GM12878 (cell line): ENCODE measurements around the gene HEBP1. TPM values are rescaled to one million over a fixed set of nuclear protein-coding genes. Genes with fewer than 3 reads are reported as not detected.

Experiments used
- ATAC-seq: fragments of 200-7000 bp; cut with Tn5 transposase; 3 replicates; pipeline ENCODE4 v1.9.1; 2020; ENCODE audit warnings: mild to moderate bottlenecking, moderate library complexity
- BruUV-seq: library from RNA; stranded (reverse); fragments of 400-500 nt; replicated peaks from 2 replicates; lab custom pipeline; 2021; lab: Mats Ljungman, UMichigan
- CTCF ChIA-PET: fragments of 300-600 bp; sonication (Branson Sonifier 250); formaldehyde crosslinking; extraction: SDS; loops from one replicate; lab custom pipeline; 2021; ENCODE audit warnings: inconsistent platforms; lab: Yijun Ruan, JAX
- POLR2A ChIA-PET: fragments of 350-600 bp; formaldehyde crosslinking; extraction: SDS; loops from one replicate; lab custom pipeline; 2021; ENCODE audit warnings: inconsistent platforms; lab: Charles Lee
- RAD21 ChIA-PET: fragments of 300-600 bp; sonication (Branson Sonifier 250); formaldehyde crosslinking; loops from one replicate; lab custom pipeline; 2023; ENCODE audit warnings: antibody characterized with exemption; ENCODE audit not compliant: unreplicated experiment; lab: Charles Lee
- SMC1A ChIA-PET: fragments of 300-600 bp; sonication (Branson Sonifier 250); formaldehyde crosslinking; loops from one replicate; lab custom pipeline; 2023; ENCODE audit not compliant: unreplicated experiment, uncharacterized antibody; lab: Charles Lee
- DNase-seq: peaks from one replicate; pipeline ENCODE4 v3.0.0-alpha.2; 2011; ENCODE audit warnings: low read depth, low spot score
- FAIRE-seq: peaks from 3 replicates; lab custom pipeline; 2011; peaks lifted over from hg19 to GRCh38; lab: Jason Lieb, UNC
- H2AFZ ChIP-seq: 2 replicates; pipeline ENCODE4 v1.6.0; 2011; ENCODE audit warnings: low read depth, low read length, control low read depth; ENCODE audit not compliant: control insufficient read depth
- H3K27ac ChIP-seq: 2 replicates; pipeline ENCODE4 v1.5.1; 2011; ENCODE audit warnings: control low read depth; ENCODE audit not compliant: control insufficient read depth, insufficient read depth
- H3K27me3 ChIP-seq, 2 experiments: replicated peaks in 1 of 2; 2 replicates each; pipeline versions ENCODE4 v1.6.0 to v1.6.1; 2011; ENCODE audit warnings: low read length in 1 of 2; ENCODE audit not compliant: control insufficient read depth in 2 of 2, insufficient read depth in 2 of 2
- H3K36me3 ChIP-seq, 2 experiments: 2 replicates each; pipeline ENCODE4 v1.5.1; 2011; ENCODE audit warnings: low read length in 1 of 2; ENCODE audit not compliant: control insufficient read depth in 2 of 2, insufficient read depth in 2 of 2
- H3K4me1 ChIP-seq: 2 replicates; pipeline ENCODE4 v1.6.1; 2011; ENCODE audit warnings: mild to moderate bottlenecking, low read length, moderate library complexity, mixed read lengths; ENCODE audit not compliant: control insufficient read depth, insufficient read depth
- H3K4me2 ChIP-seq: 2 replicates; pipeline ENCODE4 v1.6.0; 2011; ENCODE audit warnings: control low read depth; ENCODE audit not compliant: control insufficient read depth, insufficient read depth
- H3K4me3 ChIP-seq: fragments of 200-600 bp; sonication (generic); 2 replicates; pipeline ENCODE4 v1.5.1; 2016
- H3K79me2 ChIP-seq: 2 replicates; pipeline ENCODE4 v1.6.0; 2011; ENCODE audit warnings: low read length; ENCODE audit not compliant: control insufficient read depth, insufficient read depth
- H3K9ac ChIP-seq: 2 replicates; pipeline ENCODE4 v1.8.0; 2011; ENCODE audit warnings: low read length, control low read depth, mixed read lengths; ENCODE audit not compliant: control insufficient read depth, insufficient read depth
- H3K9me3 ChIP-seq: replicated peaks from 3 replicates; pipeline ENCODE4 v1.5.1; 2011; ENCODE audit warnings: mild to moderate bottlenecking, low read length; ENCODE audit not compliant: control insufficient read depth, insufficient read depth
- H4K20me1 ChIP-seq: 2 replicates; pipeline ENCODE4 v1.6.0; 2011; ENCODE audit not compliant: control insufficient read depth, insufficient read depth
- BHLHE40 ChIP-seq, 2 experiments: fragments of 450-650 bp in 1 of 2; IDR thresholded peaks; 2 replicates each; pipeline ENCODE4 v1.6.1; 2011 to 2017; ENCODE audit warnings: low read depth in 2 of 2, borderline replicate concordance in 1 of 2, improper control_type of control experiment in 1 of 2, low read length in 1 of 2, mild to moderate bottlenecking in 1 of 2
- BRCA1 ChIP-seq: IDR thresholded peaks from 2 replicates; pipeline ENCODE4 v1.6.1; 2011; ENCODE audit warnings: low read depth, low read length, improper control_type of control experiment
- CEBPZ ChIP-seq: fragments of 150-350 bp; IDR thresholded peaks from 2 replicates; pipeline ENCODE4 v1.6.1; 2016; ENCODE audit warnings: low read depth, low read length
- EP300 ChIP-seq, 2 experiments: fragments of 150-350 bp in 1 of 2; IDR thresholded peaks; 2 replicates each; pipeline ENCODE4 v1.6.1; 2011 to 2012; ENCODE audit warnings: low read depth in 2 of 2, low read length in 2 of 2, borderline replicate concordance in 1 of 2, improper control_type of control experiment in 1 of 2, inconsistent platforms in 1 of 2; ENCODE audit not compliant: control insufficient read depth in 1 of 2
- HDGF ChIP-seq: fragments of 450-650 bp; IDR thresholded peaks from 2 replicates; pipeline ENCODE4 v1.6.1; 2016; ENCODE audit warnings: antibody characterized with exemption
- IRF3 ChIP-seq: fragments of 450-650 bp; IDR thresholded peaks from 2 replicates; pipeline ENCODE4 v1.6.1; 2014; ENCODE audit warnings: mild to moderate bottlenecking
- IRF4 ChIP-seq: IDR thresholded peaks from 2 replicates; pipeline ENCODE4 v1.6.1; 2011; ENCODE audit warnings: low read depth, low read length
- JUNB ChIP-seq: IDR thresholded peaks from 2 replicates; pipeline ENCODE4 v1.6.1; 2016; ENCODE audit warnings: antibody characterized with exemption, mild to moderate bottlenecking
- MAX ChIP-seq: IDR thresholded peaks from 2 replicates; pipeline ENCODE4 v1.6.1; 2012; ENCODE audit warnings: low read depth, low read length, improper control_type of control experiment
- MXI1 ChIP-seq: fragments of 150-350 bp; IDR thresholded peaks from 2 replicates; pipeline ENCODE4 v1.6.1; 2011; ENCODE audit warnings: low read depth, mild to moderate bottlenecking, inconsistent platforms, low read length, improper control_type of control experiment
- RB1 ChIP-seq: fragments of 450-650 bp; formaldehyde crosslinking; IDR thresholded peaks from 2 replicates; pipeline ENCODE4 v1.6.1; 2017; ENCODE audit warnings: mild to moderate bottlenecking, borderline replicate concordance
- SPI1 ChIP-seq: IDR thresholded peaks from 2 replicates; pipeline ENCODE4 v1.6.1; 2011; ENCODE audit warnings: low read depth, mild to moderate bottlenecking, low read length, moderate library complexity, borderline replicate concordance; ENCODE audit not compliant: insufficient read depth
- SREBF2 ChIP-seq: IDR thresholded peaks from 2 replicates; pipeline ENCODE4 v1.6.1; 2012; ENCODE audit warnings: mild to moderate bottlenecking, low read length
- TBL1XR1 ChIP-seq: IDR thresholded peaks from 2 replicates; pipeline ENCODE4 v1.6.1; 2012; ENCODE audit warnings: low read depth, low read length, improper control_type of control experiment
- USF1 ChIP-seq: IDR thresholded peaks from 2 replicates; pipeline ENCODE4 v1.6.1; 2011; ENCODE audit warnings: borderline replicate concordance, low read depth, mild to moderate bottlenecking, moderate library complexity, mixed read lengths, low read length; ENCODE audit not compliant: insufficient read depth; ENCODE audit errors: extremely low read length
- WRNIP1 ChIP-seq: IDR thresholded peaks from 2 replicates; pipeline ENCODE4 v1.6.1; 2011; ENCODE audit warnings: low read depth, low read length, improper control_type of control experiment, borderline replicate concordance
- ZNF207 ChIP-seq: fragments of 450-650 bp; IDR thresholded peaks from 2 replicates; pipeline ENCODE4 v1.6.1; 2014; ENCODE audit warnings: antibody characterized with exemption, mild to moderate bottlenecking, borderline replicate concordance
- ZNF217 ChIP-seq: fragments of 450-650 bp; IDR thresholded peaks from 2 replicates; pipeline ENCODE4 v1.6.1; 2017; ENCODE audit warnings: antibody characterized with exemption, mild to moderate bottlenecking
- WGBS: methylation state at CpG from one replicate; pipeline ENCODE4 v1.1.6; 2016; ENCODE audit warnings: low lambda C conversion rate; ENCODE audit not compliant: insufficient replicate concordance, insufficient coverage; ENCODE audit errors: missing lambda C conversion rate; 5-methylcytosine and 5-hydroxymethylcytosine counted together
- in situ Hi-C: fragments of 300-500 bp; cut with MboI; formaldehyde crosslinking; loops from 9 replicates; pipeline ENCODE4 v1.14.3; 2018; ENCODE audit warnings: mixed read lengths
- intact Hi-C: fragments of 100-400 bp; cut with micrococcal nuclease; formaldehyde crosslinking; loops from one replicate; pipeline ENCODE4 v1.14.2; 2022; ENCODE audit not compliant: unreplicated experiment
- polyA plus RNA-seq, 11 experiments: library from polyadenylated mRNA; depleted of rRNA in 4 of 11; unstranded in 6 of 11; stranded (reverse) in 5 of 11; fragments of >200 nt; fragmentation: Nextera tagmentation in 4 of 11; fragmentation: Illumina TruSeq in 1 of 11; extraction: Ambion mirVana in 4 of 11; extraction: Trizol in 1 of 11; gene quantifications; 1 replicate in 1 of 11; 2 replicates in 10 of 11; pipeline versions ENCODE4 v1.2.1 to v1.2.3, GENCODE V29; 2011 to 2016; ENCODE audit warnings: inconsistent platforms in 2 of 11, missing spikeins in 2 of 11, low read depth in 1 of 11
- total RNA-seq, 4 experiments: library from RNA; depleted of rRNA in 3 of 4; stranded (reverse); fragments of >200 nt in 3 of 4; fragmentation: Illumina TruSeq in 1 of 4; extraction: Trizol in 1 of 4; gene quantifications; 2 replicates each; pipeline versions ENCODE4 v1.2.1 to v1.2.3, GENCODE V29; 2013 to 2021

HEBP1 gene
- total and polyA plus RNA-seq, 10 of the 15 experiments (the other 5 are each of a cell fraction or from before 2014, with no cell fraction given) = 0.07 to 0.32 (median 0.18) TPM; not detected in 5

- BruUV-seq = no TSS peak
- ChIA-PET SMC1A (no interaction called here), RAD21 (interaction anchor here (1.0 to 1.7 kb wide), 2 partner anchors 66 to 67 kb away, joined by 3 to 6 read pairs; no protein-coding TSS in a partner anchor), POLR2A (interaction anchor here (1.2 kb wide), 1 partner anchor 195 kb away, joined by 3 read pairs; no protein-coding TSS in a partner anchor), CTCF (interaction anchor here (0.6 to 3.4 kb wide), 6 partner anchors 9 to 288 kb away, joined by 3 to 19 read pairs (median 4); no protein-coding TSS in a partner anchor)
- H3K4me3 ChIP-seq = no peak overlapping the region
- H3K36me3 ChIP-seq = no peaks in the 10 kb centered on the region
- ATAC-seq (no peak), FAIRE-seq (no peak), DNase-seq (no peak)
- no peak overlapping the region for H3K27ac ChIP-seq
- H4K20me1 ChIP-seq = no peaks in the 10 kb centered on the region
- H3K9me3 ChIP-seq = no peaks in the 10 kb centered on the region
- H3K4me2 ChIP-seq = no peak overlapping the region
- H3K27me3 ChIP-seq = peaks cover 0 to 3% of the 10 kb centered on the region in 2 experiments; a peak in 2 of 4 replicates
- no peaks in the 10 kb centered on the region for H3K4me1 ChIP-seq
- H3K9ac ChIP-seq = no peak overlapping the region
- in situ Hi-C loops (no loop called here), intact Hi-C loops (loop anchor here (2.0 to 10.0 kb wide), 2 partner anchors 66 to 222 kb away; no protein-coding TSS in a partner anchor)
- H2AFZ ChIP-seq = no peak overlapping the region
- 74% methylated on average over 2 of the region's 2 CpGs for WGBS
- H3K79me2 ChIP-seq = no peaks in the 10 kb centered on the region
- TF ChIP-seq WRNIP1 = no peak
- TF ChIP-seq TBL1XR1 = no peak
- no peak for TF ChIP-seq IRF4
- no peak for TF ChIP-seq HDGF
- TF ChIP-seq USF1 = no peak
- TF ChIP-seq IRF3 = no peak
- no peak for TF ChIP-seq EP300 (IDR thresholded peaks at IDR 0.05; ENCODE audit: borderline replicate concordance in 1 of 2, control insufficient read depth in 1 of 2, low read depth in 2 of 2, low read length in 2 of 2)
- no peak for TF ChIP-seq MXI1
- no peak for TF ChIP-seq RB1
- TF ChIP-seq SPI1 = no peak
- TF ChIP-seq ZNF207 = no peak
- TF ChIP-seq CEBPZ = no peak
- TF ChIP-seq SREBF2 = no peak
- no peak for TF ChIP-seq JUNB
- TF ChIP-seq BHLHE40 (IDR thresholded peaks at IDR 0.05; ENCODE audit: borderline replicate concordance in 1 of 2, low read depth in 2 of 2, low read length in 1 of 2) = no peak
- TF ChIP-seq MAX = no peak
- no peak for TF ChIP-seq ZNF217
- no peak for TF ChIP-seq BRCA1
These were observed 17.7 kb downstream of the HEBP1 start for GRCh38 chr12:12982331-12982730.
